OCI-M1 (cell line): ENCODE results near the gene E2F8.

ENCODE experiments used
- DNase-seq: peaks from one replicate; lab custom pipeline; 2025; lab: John Stamatoyannopoulos, UW

E2F8 gene

DNA sequence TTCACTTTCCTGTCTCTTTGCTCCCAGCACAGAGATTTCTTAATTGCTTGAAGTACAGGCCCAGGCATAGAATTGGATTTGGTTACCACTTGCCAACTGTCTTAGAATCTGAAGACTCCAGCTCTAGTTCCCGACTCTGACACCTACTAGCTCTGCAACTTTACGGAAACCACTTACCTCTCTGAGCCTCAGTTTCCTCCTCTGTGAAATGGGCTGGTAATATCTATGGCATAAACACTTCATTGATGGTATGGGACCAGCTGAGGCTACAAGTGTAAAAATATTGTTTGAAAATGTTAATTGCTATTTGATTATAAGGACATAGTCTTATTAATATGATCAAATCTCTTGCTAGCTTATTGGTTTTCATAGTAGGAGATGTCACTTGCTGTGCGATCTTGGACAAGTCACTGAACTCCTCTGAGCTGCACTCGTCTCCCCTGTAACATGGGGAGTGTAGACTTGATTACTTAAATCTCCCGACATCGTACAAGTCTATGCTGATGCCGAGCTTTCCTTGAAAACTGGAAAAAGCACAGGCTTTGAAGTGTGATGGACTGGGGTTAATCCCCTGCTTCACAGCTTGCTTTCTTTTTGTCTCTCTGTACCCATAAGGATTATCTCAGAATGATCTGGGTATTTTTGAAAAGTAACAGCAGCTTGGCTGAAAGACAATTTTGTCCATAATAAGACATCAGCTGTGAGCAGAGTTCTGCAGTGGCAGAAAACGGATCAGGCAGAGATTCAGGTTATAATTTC is 11.8 kb upstream of the E2F8 start:
- DNase-seq: no peak

DNA sequence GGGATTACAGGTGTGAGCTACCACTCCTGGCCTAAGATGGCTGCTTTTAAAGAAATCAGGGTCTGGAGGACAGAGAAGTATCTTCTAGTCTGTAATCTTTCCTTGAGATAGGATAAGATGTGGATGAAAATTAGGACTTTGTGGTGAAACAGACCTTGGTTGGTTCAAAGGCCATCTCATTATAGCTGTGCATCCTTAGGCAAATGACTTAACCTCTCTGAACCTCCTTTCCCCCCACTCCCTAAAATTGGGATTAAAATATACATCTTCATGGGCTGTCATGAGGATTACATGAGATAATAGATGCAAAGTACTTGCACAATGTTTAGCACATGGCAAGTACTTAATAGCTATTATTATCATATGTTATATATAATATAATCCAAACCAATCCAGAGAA is 10.8 kb upstream of the E2F8 start:
- DNase-seq: no peak

DNA sequence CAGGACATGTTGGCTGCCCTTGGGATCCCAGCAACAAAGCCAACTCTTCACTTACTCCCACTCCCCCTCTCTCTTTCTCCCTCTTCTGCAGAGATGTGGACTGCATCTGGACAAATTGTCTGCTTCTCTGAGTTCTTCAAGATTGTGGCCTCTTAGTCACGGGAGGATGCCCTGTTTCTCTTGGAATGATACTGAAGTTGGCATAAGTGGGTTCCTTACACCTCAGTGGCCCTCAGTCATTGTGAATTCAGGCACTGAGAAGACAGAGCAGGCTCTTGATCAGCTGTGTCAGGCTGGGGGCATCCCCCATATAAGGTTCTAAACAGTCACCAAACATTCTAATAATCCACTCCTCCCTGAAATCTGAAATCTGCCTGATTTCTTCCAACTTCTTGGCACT is 6.1 kb upstream of the E2F8 start:
- DNase-seq: no peak

DNA sequence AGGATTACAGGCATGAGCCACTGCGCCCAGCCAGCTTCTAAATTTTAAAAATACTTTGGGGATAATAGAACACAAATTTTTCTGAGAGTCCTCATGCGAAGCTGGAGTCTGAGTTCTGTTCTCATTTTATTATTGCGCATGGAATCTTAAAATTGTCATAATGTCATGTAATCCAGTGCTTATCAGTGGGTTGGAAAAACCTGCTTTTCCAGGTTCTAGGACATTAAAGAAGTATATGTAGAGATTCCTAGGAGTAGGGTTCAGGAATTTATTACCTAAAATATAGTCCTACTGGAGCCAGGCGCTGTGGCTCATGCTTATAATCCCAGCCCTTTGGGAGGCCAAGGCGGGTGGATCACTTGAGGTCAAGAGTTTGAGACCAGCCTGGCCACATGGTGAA is 4.6 kb upstream of the E2F8 start:
- no peak for DNase-seq

DNA sequence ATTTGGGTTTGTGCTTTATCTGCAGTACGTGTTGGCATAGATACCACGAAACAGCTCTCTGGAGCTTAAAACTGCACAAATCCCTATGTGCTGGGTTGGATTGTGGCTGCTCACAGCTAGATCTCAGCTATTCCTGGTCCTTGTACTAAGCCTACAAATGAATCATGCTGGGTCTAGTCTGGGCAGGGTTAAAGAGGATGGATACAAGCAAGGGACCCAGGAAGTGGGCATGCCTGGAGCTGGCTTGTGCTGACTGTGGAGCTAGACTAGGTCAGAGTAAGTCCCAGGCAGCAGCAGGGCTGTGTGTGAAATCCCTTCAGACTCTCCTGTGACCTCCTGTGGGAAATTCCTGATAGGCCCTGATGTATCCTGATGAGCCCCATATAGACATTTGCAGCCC is 3.9 kb upstream of the E2F8 start:
- no peak for DNase-seq

DNA sequence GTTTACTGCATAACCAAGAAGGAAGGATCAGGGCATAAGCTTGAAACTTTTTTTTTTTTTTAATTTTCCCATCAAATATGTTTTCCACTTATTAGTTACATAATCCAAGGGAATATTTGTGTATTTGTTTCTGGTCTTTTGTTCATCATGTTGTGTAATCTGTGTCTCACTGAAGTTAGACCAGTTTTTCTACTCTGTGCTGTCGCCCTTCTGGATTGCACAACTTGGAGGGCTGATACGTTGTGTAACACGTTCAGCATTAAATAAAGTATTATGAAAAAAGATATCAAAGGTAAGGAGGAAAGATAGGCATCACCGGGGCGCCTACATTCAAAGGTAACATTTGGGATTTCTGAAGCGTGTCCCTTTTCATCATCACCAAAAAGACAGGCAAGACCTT is 3.3 kb upstream of the E2F8 start:
- peak; percentile 23 for DNase-seq

DNA sequence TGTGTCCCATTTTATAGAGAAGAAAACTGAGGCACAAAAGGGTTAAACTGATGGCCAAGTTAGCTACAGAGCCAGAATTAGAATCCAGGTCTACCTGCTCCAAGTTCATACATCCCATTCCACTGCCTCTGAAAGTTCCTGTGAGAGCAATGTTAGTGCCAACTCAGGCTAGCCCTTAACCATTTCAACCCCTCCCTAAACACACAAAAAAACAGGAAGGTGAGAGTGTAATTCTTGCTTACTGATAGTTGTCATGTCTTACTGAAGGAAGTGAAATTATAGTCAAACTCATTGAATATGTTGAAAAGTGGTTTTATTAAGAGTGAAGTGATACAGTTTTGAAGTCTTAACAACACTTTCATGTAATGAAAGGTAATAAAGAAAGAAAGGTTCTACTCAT is 2.9 kb upstream of the E2F8 start:
- peak; percentile 37 for DNase-seq

DNA sequence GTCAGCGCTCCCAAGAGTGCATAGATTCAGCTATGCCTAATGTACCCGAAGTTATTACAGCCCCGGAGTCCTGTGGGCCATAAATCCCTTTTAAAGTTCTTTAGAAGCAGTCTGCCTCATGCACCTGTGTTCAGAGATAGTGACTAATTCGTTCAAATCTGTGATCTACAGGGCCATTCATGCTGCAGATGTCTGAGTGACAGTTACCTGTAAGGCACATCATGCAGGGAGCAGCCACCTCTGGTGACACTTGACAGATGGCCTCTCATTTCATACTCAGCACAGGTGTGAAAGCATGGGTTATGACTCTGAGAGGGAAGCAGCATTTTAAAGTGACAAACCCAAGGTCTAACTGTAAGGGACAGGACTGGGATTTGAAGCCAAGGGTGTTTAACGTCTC is 2.4 kb upstream of the E2F8 start:
- DNase-seq: peak; percentile 28

DNA sequence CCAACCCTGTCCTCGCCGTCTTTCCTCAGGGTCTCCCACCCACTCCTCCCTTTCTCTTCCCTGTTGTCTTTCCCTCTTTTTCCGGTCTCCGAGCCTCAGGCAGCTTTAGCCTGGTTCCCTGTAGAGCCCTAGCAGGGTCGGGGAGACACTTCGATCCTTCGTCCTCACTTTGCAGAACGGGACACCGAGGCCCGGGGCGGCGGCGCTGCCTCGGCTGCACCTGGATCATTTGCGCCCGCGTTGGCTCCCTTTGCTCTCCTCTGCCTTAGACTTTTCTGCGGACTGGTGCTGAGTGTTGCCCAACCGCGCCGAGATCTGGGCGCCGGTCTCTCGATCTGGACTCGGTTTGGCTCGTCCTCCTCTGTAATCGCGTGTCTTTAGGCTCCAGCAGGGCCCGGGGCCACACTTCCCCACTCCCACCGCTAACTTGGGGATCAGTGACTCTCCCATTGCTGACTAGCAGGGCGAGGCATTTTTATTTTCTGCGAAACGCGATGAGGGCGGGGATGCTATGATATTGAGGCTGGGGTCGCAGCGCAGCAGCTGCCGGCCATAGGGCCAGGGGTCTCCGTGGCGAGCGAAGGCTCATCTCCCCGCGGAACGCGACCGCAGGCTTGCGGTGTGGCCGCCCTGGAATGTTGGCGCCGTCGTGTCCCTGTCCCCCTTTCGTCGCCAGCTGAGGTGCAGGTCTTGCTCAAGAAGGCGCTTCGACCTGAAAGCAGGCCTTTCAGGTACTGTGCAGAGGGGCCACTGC is 1.6 kb upstream of the E2F8 start:
- no peak for DNase-seq

DNA sequence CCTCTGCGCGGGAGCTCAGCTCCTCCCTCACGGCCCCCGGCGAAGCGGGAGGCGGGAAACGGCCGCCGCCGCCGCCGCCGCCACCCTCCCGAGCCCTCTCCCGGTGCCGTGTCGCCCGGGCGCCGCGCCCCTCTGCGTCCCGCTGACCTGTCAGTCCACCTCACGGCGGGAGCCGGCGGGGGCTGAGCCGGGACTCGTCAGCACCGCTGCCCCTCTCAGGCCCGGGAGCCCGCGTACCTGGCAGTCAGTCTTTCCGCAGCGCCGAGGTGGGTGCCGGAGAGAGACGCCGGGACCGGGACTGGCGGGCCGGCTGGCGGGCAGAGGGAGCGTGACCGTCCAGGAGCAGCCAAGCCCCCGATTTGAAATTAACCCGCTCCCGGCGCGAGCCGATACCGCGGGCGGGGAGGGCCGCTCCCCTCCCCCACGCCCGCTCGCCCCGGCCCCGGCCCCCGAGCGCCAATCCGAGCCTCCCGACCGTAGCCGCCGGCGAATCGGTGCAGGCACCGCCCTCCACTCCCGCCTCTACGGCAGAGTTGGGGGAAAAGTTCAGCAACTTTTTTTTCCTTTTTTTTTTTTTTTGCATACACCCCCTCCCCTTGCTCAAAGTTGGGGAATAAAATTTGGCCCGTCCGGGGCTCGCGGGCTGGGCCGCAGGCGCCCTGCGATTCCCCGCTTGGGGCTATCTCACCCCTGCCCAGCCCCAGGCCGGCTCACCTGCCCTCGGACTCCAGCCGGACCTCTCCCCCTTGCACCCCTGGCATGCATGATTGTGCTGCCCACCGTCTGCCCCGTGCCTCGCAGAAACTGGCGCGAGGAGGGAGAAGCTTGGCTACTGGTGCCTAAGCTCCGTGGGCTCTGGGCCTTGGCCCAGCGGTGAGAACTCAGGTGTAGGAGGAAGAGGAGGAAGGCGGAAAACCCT is 774 bp upstream of the E2F8 start:
- peak; percentile 78 for DNase-seq

DNA sequence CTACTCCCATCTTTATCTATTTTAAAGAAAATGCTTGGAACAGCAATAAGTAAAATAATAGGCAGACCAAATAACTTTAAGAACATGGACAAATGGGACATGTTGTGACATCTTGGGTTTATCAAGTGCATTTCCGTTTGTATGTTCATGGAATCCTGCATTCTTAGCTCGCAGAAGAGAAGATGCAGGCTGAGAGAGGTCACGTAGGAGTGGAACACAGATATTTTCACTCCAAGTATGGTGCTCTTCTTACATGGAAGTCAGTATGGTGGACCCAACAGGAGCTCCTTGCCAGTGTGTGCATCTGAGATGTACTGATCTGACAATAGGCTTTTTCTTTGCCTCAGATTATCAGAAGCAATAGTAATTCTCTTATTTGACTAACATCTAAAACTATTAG is 1.7 kb downstream of the E2F8 start:
- DNase-seq: peak; percentile 43

DNA sequence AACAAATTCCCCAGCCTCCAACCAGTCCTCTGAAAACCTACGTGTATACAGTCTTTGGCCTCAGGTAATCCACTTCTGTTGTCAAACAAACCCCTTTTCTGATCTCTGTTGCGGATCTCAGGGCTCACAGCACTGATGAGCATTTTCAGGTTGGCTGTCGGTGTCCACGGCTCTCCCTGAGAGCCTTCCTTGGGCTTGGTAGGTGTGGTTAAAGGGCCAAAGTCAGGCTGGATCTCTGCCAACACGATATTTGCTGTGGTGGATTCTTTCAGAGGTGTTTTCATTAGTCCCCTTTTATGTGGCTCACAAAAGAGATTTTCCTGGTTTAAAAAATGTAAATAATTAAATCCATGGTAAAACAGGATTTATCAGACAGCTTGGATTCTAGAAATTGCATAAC is 2.9 kb downstream of the E2F8 start:
- DNase-seq: no peak

DNA sequence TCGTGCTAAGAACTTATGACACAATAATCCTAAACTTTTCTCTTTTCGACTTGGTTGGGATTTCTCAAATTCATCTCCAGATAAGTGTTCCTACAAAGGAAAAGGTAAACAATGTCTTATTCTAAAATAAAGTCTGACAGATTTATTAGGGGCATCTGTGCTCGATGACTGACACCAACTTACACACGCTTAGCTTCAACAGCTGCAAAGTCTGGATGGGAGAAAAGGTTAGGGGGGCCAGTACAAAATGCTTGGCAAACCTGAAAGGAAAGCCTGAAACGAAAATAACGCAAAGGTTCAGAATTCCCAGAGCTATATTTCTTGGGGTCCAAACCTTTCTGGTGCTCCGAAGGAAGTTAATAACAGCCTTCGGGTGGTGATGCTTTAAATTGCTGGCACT is 3.4 kb downstream of the E2F8 start:
- DNase-seq: no peak

DNA sequence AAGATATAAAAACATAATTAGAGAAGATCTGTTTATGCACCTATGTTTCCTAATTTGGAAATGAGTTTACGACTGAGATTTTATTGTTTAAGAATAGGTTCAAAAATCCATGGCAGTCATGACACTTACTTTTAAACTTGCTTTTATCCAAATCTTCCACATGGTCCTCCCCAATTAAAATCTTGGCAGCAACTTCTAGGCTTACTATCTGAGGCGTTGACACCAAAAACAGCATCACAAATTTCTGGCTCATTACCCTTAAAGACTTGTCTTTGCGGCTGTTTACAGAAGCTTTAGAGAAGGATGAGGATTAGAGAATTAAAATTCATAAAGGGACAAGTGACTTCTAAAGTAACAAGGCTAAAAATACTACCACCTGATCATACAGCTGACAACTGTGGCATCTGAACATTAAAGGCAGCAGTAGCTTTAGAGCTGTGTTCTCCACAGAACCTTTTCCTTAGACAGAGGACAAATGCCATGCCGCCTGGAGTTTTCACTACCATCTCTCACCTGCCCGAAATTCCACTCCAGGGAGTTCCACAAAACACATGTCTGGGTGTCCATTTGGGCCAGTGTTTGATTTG is 6.4 kb downstream of the E2F8 start:
- no peak for DNase-seq

DNA sequence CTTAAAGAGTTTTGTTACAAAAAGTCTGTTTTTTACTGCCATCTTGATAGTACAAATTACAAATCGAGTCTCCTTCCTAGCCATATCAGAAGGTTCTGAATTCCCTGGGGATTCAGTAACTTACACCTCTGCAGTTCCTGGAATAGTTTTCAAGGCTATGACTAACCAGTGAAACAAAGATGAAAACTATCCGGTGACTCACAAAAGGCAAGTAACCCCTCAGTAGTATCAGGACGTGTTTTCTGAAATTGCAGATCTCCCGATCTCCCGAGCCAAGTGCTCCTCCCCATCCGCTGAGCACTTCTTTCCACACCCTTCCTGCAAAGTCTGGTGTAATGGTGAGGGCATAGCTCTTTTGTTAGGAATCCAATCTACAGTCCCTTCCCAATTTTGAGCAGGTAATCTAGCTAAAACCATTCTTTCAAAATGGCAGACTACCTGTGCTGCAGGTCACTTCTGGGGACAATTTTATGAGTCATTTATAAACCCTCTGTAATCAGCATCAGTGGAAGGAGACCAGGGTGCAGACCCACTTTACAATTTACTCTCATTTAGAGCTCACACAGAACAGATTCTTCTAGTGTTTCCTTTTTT is 7.7 kb downstream of the E2F8 start:
- no peak for DNase-seq

DNA sequence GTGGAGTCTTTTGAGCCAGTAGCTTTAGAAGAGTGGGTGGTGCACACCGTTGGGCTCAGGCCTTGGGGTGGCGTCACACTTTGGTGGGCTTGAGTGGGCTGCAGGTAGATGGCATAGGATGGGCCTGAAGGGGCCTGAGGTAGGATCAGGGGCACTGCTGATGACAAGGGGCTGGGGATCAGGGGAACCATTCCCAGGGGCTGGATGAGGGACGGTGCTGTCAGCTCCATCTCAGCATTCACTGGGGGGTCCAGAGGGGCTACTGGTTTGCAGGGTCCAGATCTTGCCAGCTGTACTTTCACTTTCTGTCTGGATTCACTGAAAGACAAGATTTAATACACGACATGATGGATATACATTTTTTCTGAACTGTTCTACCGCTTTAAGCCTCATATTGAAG is 11.1 kb downstream of the E2F8 start:
- no peak for DNase-seq

DNA sequence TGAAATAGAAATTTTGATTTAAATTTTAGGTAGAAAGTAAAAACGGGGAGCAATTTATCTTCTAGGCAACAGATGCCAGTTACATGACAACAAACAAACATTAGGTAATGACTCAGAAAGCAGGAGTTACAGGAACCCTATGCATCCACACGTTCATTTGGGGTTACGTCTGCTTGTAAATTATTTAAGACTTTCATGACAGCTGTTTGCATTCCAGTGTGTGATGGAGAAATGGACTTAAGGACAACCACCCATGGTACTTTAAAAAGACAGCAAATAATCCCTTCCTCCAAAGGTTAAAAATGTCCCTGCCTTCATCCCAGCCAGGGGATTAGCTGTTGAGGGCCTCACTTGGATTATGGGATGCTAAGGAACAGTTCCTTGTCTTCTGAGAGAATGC is 11.8 kb downstream of the E2F8 start:
- no peak for DNase-seq

DNA sequence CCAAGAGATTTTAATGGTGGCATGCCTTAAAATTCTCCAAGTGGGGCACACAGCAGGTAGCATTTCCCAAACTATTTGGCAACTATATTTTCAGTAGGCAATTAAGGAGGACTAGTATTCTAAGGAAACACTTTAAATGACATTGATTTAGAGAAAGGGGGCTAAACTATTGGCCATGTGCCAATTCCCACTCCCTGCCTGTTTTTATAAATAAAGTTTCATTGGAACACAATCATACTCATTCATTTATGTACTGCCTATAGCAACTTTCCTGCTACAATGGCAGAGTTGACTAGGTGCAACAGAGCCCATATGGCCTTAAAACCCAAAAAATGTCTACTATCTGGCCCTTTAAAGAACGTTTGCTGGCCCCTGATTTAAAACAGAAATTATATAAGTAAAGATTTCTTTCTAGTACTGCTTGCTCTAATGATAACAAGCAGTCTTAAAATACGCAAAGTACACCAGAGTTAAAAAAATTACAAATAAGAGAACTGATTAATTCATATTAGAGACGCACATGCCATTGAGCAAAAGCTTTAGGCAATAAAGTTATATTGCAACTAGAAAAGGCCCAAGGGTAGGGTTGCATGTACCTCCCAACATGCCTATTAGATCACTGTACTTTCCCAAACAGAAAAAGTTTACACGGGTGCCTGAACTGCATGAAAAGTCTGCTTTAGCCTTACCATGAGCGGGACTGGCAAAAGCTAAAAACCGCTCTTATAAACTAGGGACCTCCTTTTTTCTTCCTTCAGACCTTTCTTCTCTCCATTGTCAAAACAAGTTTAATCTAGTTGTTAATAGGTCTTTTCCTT is 14.2 kb downstream of the E2F8 start:
- no peak for DNase-seq

DNA sequence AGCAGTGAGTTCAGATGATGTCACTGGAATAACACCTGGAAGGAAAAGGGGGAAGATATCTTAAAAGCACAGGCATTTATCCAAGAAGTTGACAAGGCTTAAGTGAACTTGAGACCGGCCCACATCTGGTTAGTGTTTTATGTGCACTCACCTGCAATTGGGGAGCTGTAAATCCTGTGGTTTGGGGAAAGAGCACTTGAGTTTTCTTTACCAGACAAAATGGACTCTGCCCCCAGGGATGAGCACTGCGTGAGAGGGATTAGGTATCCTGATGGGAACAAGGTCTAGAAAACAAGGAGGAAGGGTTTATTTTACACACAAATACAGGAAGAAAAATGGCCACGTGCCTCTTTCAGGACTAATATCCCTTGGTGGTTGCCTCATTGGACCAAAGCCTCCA is 15.2 kb downstream of the E2F8 start:
- no peak for DNase-seq

DNA sequence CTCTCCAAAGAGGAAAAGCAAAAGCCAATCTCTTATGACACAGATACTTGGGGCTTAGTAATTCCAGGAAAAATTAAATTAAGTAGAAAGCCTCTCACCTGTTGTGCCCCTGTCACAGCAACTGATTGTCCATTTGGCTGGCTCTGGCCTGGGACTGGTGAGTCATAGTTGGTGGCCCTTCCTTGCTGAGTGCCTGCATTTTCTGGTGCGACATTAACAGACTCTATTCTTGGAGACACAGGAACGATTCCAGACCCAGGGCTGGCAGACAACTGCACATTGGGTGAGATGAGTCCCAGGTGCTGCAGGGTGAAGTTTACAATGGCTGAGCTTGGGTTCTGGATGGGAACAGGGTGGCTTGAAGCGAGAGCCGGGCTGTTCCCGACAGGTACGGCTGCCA is 15.6 kb downstream of the E2F8 start:
- no peak for DNase-seq
